Measurements from ENCODE around the gene BCAS3.

BCAS3 gene

DNA sequence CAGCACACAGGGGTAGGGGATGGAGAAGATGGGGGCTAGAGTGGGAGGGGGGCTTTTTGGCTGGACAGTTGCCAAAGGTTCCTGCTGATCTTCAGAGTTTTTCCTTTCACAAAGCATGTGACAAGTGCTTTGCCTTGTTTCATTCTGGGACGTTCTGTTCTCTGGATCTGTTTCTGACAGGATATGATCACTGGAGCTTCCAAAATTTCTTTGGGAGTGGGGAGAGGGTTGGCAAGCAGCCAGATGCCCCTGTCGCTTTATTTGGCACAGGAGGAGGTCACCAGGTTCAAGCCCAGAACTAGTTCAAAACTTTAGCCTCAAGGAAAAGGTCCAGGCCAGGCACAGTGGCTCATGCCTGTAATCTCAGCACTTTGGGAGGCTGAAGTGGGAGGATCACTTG, 653.5 kb downstream of the BCAS3 start:
- no peak for DNase-seq

DNA sequence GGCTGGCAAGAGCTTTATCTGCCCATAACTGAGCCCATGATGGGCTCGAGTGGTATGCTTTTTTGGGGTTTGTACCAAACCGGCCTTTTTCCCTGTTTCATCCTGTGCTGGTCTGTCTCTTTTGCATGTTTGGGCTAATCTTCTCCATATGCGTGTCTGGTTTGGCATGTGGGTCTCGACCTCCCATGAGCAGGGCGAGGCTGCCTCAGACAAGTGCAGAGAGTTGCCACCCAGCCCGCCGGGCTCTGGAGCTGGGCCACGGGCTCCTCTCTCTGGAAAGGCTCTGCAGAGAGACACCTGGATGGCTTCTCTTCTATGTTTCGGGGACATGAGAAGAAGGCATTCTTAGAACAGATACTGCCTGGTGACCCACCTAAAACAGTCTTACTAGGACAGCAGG, 654.2 kb downstream of the BCAS3 start:
- DNase-seq = no peak

DNA sequence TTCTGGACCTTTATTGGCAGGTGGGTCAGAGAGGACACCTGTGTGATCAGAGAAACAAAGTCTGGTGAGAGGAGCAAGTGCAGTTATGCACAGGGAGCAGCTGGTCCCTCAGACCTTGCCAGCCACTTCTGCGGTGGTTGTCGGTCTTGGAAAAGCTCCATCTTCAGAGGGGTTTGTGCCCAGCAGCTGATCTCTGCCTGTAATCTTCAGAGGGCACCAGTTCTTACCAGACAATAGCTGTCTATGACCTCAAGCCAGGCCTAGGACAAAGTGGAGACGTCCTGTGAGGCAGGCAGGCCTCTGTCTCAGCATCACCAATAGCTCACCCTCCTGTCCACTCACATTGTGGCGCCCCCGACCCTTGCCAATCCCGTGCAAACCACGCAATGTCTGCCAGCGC, 655.5 kb downstream of the BCAS3 start:
- DNase-seq = no peak

DNA sequence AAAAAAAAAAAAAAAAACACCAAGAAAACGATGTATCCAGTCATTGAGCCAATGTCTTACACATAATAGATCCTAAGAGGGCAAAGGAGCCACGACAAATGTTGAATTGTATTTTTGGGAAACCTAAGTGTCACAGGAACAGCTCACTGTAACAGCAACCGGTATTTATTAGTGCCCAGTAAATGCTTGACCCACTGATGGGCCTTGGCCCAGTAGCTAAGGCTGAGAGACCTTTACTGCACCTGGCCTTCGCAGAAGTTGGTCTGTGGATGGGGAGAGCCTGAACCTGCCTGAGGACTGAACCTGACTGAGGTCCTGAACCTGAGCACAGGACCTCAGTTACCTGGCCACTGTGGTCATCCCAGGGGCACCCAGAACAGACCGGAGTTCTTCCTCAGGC, 657.0 kb downstream of the BCAS3 start:
- no peak for DNase-seq

DNA sequence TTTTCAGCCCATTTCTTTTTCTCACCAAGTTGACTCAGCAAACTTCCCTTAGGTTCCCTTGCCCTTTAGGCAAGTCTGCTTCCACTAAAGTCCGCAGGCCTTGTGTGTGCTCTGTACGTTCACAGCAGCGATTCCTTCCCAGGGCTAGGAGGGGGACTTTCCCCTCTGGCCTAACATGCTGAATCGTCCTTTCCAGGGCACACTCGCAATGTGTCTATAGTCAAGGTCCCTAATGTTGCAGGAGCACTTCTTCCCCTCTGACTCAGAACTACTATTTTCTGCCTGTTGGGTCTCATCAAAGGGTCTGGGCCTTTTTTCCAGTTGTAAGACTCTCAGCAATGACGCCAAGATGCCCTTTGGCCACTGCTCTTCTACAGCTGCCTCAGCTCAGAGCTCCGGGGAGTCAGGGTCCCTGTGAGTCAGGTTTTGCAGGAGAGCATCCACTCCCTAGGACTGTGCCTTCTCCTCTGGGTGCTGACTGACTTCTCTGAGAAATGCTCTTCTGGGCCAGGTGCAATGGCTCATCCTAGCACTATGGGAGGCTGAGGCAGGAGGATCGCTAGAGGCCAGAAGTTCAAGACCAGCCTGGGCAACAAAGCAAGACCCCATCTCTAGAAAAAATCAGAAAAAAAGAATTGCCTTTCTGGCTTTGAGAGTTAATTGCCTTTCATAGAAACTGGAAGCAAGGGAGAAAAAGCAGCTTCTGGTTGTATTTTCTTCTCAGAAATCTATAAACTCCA, 657.6 kb downstream of the BCAS3 start:
- no peak for DNase-seq

DNA sequence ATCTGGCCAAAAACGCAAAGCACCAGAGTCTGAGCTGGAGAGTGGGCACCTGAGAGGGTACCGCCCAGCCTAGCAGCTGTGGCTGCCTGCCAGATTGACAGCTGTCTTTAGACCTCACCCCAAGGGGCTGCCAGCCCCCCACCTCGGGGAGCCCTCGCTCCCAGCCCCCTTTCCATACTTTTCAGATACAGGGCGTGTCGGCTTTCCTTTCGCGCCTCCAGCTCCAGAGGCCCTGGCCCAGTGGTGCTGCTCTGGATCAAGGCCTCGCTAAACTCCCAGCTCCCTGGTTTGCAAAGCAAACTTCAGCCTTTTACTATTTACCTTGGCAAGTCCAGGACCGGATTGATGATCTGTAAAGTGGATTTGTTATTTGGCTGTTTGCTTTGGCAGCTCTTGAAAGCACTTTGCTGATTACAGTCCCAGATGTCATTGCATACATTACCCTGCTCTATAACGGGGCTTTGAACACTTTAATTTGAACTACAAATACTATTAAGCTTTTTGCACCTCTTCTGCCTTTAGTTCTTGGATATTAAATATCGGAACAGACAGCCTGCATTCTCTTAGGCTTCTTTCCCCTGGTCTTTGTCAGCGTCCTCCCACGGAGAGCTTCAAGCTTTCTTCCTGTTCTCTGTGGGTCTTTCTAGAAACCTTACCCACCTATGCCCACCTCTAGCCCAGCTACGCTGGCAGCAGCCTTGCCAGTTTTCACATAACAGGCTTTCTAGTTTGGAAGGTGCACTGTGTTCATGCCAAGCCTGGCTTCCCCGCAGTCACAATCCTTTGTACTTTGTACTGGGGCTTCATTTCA, 658.4 kb downstream of the BCAS3 start:
- DNase-seq = no peak

DNA sequence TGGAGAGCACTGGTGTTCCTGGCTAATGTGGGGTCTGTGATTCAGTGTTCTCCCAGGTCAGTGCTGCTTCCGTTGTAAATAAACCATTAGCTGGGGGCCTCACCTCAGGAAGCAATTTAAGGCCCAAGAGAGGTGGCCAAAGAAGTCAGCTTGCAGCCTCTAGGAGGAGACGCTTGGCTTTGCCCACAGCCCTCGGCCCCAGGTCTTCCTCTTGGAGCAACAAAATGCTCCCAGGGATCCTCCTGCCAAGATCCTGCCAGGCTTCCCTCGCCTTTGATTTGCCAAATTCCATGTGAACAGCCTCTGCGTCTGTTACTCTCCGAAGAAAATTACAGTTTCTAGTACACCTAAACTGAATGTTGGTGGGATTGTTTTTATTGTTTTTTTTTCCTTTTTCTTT, 659.6 kb downstream of the BCAS3 start:
- no peak for DNase-seq

DNA sequence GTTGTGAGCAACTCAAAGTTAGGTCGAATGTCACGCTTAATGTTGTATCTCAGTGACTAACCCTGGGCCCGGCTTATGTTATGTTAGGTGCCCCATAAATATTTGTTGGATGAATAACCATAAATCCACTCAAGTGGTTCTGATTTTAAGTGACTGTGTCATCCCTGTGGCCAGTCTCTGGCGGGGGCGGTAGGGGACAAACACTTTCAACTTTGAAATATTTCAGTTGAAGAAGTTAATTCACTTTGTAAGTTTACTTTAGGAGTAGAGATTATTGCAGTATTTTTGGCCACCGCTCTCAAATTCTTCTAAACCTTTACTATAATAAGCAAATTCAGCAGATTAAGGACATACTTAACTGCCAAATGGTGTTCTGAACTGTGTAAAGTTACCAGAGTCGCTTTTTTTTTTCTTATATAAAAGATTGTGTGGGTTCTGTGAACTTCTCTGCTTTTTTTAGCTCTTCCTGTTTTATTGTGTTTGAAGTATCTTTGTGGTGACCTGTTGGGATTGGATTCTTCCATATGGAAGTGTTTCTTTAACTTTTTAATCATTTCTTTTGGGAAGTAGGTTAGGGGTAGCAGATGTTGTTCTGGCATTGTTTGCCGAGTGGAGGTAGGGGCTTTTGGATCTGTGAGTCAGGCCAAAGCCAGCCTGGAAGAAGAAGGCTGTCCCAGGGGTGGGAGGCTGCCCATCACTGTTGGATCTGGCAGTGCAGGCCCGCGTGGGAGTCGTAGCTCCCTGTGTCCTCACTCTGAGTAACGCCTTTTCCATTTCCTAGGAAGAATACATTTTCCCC, 660.5 kb downstream of the BCAS3 start:
- DNase-seq = no peak

DNA sequence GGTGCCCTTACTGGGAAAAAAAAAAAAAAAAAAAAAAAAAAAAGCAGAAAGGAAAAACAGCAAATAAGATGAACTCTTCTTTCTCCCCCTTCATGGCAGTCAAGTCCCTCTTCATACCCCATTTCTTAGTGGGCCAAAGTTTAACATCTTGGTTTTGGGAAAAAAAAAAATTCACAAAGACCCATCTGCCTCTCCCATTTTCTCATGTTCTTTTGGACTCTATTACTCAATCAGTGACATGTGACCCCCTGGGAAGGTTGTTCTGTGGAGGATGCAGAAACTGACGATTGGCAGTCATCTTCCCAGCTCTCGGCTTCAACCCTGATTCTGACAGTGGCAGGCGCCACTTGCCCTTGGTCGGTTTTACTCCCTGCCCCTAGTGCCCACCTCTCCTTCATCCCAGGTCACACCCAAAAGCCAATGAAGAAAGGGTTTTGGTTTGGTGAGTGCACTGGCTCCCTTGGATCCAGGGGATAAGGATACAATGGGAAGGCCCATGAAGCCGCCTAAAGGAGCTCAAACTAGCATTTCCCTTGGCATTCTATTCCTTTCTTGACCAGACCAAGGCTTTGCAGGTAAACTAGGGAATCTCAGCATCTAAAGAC, 661.3 kb downstream of the BCAS3 start:
- DNase-seq = no peak

DNA sequence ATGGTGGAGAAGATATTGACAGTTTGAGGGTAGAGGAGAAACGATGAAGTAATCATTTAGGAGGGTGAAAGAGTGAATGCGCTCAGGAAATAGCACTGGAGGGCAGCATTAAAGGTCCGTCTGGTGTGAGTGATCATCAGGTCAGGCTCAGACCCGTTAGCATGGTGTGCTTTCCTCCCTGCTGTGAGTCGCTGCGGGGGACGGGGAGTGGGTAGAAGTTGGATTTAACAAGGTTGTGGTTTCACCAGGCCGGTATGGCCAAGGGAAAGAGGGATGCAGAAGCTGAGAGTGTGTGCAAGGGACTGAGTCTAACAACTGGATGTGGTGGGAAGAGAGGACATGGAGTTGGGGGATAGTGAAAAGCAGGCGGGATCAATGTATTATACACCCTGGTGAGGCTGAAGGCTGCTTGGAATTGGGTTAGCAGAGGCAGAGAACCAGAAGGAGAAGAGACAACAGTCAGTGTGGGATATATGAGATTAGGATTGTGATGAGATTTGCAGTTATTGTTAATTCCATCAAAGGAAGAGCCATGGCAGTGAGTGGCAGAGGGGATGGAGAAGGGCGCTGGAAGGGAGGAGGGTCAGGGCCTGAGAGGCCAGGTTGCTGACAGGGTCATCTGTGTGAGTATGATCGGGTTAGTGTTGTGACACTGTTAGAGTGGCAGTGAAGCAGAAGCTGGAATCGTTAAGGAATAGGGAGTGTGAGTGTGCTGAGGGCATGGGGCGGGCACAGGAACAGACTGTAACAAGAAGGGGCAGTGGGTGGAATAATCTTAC, 663.0 kb downstream of the BCAS3 start:
- DNase-seq = no peak

DNA sequence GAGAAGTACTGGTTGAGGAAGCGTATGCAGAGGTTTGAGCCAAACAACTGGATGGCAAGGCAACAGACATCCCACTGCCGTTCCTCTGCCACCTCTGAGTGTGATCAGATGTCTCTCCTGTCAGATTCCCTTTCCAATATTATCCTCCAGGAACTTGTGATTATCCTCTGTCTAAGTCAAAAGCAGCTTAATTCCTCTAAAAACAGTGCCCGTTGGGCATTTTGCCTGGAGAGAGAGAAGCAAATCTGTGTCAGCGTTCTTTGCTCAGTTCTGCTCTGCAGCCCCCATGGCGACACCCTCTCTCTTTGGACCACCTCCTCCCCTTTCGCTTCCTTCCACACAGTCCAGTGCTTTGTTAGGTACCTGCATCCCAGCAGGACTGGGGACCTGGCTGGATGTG, 665.9 kb downstream of the BCAS3 start:
- no peak for DNase-seq

DNA sequence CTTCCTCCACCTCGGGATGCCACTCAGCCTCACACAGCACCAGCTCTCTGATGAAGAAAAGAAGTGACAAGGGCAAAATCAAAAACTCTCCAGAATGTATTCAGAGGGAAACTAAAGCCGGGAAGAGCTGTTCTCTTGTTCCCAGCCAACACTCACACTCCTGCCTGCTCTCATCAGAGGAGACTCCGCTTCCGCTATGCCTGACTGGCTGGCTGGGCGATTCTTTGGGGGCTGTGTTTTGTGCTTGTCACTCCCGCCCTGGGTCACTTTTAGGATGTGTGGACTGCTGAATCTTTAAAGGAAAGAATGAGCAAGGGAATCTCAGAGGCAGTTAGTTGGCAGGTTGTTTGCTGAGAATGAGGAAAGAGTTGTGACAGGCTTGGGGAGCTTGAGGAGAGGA, 667.4 kb downstream of the BCAS3 start:
- DNase-seq = no peak

DNA sequence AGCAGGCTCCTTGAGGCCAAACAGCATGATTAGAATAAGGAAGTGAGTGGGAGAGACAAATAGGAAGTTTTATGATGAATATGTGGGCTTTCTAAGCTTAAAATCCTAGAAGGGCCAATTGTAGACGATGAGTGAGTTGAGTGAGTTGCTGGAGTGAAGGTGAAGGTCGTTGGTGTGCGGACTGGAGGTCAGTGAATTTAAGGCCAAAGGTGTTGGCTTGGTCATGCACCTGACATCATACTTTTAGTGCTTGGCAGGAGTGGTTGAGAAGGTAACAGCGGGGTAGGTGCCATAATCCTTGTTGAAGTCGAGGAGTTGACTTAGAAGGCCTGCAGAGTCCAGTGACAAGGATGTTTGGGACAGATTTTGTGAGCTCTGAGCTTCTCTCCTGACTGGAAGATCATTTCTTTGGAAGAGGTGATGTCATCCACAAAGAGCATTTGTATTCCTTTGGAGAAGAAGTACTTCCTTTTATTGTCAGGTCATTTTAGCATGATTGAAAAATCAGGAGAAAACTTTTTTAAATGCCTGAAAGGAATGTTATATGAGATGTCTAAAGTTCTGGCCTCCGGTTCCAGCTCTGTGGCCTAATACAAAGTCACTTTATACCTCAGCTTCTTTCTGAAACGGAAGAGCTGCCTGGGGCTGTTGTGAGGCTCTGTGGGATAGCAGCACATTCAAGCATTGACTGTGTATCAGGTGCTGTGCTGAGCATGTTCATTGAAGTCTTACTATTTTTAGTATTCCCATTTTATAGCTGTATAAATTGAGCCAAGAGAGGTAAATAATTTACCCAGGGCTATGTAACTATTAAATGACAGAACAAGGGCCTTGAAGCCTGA, 668.4 kb downstream of the BCAS3 start:
- DNase-seq = no peak

DNA sequence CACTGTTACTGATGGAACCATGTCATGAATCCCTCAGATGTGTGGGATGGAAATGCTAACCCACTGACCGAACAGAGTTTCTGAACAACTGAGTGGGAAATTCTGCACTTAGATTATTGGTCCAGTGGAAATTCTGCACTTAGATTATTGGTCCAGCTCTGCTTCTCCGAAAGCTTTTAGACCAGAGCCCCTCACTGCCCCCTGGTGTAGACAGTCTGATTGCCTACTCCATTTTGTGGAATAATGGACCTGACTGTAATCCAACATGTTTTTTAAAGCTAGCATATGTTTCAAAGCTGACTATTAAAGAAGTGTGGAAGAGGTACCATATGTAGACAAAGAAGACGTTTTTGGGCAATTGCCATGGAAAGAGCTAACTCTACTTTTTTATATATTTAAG, 671.7 kb downstream of the BCAS3 start:
- DNase-seq = no peak

DNA sequence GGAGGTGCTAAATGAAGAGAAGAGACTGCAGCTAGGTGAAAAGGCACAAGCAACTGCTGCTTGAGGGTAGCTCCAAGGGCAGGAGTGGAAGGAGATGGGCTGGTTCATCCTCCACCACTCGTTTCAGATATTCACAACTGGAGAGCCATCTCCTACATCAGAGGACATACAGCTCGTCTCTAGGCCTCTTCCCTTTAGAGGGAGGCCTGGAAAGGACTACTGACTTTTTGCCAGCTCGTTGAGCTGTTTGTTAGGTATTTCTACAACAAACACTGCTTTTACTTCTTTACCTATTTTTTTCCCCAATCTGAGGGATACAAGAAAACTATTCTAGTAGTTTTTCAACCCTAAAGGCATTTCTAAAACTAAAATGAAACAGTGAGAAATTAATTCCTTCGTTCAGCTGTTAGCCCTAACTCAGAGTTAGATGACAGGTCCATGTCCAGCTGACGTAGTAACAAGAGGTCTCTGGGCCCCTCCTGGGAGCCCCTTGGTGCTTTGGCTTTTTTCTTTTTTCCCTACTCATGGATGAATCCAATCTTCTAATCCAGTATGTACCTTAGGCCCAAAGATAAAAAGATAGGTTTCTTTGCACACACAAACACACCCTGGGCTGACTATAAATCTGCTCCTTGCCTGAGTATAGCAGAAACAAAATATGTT, 674.2 kb downstream of the BCAS3 start:
- no peak for DNase-seq

DNA sequence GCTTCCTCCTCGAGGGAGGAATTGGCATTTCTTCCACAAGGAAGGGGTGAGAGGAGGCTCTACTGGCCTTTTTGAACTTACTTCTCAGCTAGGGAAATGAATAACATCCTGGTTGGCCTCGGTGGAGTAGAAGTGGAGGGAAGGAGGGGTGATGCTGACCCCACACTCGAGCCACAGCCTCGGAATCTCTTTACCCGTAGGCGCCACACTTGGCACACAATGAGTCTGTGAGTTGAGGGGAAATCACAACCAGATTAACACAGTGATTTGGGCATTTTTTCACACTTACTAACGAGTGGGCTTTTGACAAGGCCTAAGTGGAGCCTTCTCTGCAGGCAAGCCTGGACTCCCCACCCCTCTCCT, 674.7 kb downstream of the BCAS3 start:
- DNase-seq = no peak

DNA sequence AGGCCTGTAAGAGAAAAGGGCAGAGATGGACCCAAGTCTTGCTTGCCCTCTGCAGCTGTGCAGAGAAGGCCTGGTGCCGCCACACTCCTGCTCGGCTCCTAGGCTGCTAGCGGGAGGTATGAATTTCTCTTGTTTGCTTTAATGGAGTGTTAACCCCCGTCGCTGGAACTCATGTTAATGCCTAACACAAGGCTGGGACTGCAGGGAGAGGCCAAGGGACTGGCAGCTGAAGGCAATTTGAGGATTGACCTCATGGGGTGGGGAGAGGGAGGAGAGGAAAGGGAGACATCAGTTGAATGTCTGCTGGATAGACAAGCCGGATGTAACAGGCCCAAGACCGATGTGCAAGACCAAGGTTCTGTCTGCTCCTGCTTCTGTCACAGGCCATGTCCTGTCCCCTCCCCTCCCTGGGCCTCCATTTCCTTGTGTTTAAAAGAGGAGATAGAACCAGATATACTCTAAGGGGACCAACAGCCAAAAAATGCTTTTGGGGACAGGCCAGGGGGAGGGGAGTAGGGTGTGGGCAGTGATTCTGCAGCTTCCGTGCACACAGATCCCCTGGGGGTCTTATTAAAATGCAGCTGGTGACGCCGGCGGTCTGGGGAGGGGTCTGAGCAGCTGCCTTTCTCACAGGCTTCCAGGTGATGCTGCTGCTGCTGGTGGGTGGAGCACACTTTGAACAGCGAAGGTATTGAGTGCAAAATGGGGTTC, 675.3 kb downstream of the BCAS3 start:
- DNase-seq = no peak

DNA sequence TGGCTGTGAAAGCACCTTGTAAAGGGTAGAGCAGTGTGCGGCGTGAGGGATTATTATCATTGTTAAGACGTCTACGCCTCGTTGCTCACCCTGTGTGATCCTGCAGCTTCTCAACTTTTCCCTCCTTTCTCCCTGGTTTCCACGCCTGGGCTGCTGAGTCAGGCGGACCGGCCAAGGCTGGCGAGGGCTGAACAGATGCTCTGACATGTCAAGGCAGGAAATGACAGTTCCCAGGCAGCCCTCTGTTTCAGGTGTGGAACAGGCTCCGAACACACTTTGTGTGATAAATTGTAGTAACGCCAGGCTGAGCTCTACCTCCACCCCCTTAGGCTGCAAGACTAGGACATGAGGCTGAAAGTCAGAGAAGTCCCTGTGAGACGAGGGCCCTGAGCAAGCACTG, 676.0 kb downstream of the BCAS3 start:
- no peak for DNase-seq

DNA sequence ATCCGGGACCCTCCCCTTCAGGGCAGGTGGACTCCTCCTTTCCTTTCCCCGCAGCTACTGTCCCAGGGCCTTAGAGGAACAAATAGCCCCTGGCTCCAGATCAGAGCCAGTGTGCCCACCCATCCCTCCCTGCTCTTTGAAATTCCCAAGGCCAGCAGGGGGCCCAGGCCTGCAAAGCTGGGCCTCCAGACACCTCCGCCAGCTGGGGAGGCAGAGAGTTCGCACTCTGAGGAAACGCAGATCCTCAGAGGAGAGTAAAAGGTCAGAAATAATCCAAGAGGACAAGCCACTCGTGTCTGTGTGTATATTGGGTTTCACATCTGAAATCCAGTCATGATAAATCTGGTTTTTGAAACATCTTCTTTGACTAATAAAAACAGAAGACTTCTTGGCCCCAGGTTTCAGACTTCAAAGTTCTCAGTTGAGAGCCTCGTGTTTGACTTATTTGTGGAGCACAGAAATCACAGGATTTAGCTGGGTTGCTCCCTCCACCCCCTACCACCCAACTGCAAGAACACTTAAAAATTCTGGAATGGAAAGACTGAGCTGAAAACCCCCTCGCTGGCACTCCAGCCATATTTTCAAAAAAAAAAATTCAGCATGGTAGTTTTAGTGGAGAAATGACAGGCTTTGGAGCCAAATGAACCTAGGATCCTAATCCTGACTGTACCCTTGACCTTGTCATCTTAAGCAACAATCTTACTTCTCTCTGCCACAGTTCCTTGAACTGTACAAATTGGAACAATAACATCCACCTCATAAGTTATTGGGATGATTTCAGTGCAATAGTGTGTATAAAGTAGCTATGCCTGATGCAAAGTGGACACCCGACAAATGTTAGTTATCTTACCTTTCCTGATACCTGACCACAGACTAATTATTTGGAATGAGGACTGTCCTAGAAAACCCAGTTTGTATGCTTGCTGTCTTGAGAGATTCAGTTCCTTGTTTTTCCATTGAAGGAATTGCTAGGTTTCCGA, 677.5 kb downstream of the BCAS3 start:
- no peak for DNase-seq

Data from activated CD4-positive, alpha-beta T cell treated with anti-CD3 and anti-CD28 coated beads, Interleukin-2, Interleukin-6, amounts not matched to agents 100 ng/mL and 50 ng/mL, durations not matched to agents 16 hours and 8 hours (primary cell).